ENCODE measurements around the gene ADD2.

- TF ChIP-seq CTCF (IDR thresholded peaks at IDR 0.05) (no peak), EZH2 (IDR thresholded peaks at IDR 0.05) (no peak)
These were observed 87.3 kb downstream of the ADD2 start for GRCh38 chr2:70680735-70681134.

All from neural progenitor cell (in vitro differentiated cells).